Stimulated activated CD4-positive, alpha-beta T cell treated with anti-CD3 and anti-CD28 coated beads, Interleukin-4, amount 100 ng/mL, for 4 hours (primary cell): Measurements from ENCODE around the gene EHMT2.
"Not testable (repeated sequence)": the region's sequence is repeated elsewhere in the genome, so short reads cannot be mapped to it uniquely, and the experiment has no call there.

Source experiments
- DNase-seq, 2 experiments: peaks; one replicate each; pipeline ENCODE4 v3.0.0-alpha.2; 2020

The EHMT2 gene

DNA sequence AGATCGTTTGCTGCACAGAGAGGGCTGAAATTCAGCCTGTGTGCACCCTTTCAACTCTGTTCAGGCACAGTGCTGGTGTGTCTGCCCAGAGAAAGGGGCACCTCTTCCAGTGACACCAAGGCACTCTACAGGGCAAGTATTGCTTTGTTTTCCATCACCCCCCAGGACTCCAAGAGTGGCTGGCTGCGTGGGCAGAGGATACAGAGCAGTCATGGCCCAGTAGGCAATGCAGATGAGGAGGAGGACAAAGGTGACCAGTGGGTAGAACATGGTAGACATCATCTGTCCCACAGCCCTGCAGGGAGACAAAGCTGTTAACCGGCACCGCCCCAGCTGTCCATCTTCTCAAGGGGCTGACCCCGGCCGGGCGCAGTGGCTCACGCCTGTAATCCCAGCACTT lies 28.2 kb downstream of the EHMT2 start:
- DNase-seq, result no peak

DNA sequence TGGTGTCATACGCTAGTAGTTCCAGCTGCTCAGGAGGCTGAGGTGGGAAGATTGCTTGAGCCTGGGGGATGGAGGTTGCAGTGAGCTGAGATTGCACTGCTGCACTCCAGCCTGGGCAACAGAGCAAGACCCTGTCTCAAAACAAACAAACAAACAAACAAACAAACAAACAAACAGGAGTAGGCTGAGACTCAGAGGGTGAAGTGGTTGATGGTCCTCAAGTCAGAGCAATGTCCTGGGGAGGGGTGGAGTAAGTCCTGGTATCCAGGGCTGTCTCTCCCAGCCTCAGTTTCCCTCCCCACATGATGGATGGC lies 28.9 kb downstream of the EHMT2 start:
- DNase-seq, result not testable (repeated sequence)

DNA sequence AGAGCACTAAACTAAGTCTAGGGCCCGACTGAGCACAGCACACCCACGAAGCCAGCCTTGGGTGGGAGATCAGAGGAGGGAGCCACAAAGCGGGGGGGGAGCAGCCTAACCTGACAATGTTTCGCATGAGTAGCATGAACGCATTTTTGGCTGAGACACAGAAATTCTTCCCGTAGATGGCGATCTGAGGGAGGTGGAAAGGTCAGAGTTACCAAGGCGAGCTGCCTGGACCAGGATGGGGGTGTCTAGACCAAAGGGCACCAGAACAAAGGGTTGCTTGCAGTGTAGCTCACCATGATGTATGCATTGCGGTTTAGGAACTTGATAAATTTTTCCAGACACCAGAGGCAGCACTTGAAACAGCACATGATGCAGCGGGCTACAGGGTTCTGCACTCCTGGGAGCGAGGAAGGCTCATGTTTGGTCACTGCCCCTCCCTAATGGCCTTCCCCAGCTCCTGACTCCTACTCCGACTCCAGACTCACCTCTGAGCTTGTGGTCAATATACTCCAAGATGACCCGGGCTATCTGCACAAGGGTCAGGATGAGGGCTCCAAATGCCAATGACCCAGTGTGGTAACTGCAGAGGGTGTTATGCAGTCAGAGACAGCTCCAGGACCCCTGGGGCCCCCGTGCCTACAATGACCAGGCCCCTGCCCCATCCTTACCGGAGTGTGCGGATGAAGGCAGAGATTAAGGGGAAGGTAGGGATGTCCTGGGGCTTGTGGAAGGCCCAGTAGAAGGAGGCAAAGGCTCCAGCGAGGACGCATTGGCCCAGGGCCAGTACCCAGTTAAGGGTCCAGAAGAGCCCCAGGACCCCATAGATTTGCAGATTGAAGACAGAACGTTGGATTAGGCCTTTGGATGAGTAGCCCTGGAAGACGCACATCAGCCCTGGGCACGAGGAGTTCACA lies 32.0 kb downstream of the EHMT2 start:
- no peak for DNase-seq

DNA sequence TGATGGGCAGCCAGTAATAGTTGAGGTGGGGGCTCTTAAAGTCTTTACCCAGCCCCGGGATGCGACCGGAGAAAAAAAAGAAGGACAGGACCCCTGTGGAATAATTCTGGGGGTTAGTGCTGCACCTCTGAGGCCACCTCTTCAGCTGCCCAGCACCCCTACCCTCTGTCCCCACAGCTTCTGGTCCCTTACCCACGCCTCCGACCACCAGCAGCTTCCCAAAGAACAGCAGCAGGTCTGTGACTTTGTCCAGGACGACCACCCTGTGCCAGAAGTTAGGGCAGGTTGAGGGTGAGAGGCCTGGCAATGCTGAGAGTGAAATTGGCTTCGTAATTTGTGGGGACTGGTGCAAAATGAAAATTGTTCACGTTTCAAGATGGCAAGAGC lies 32.7 kb downstream of the EHMT2 start:
- DNase-seq, result no peak

DNA sequence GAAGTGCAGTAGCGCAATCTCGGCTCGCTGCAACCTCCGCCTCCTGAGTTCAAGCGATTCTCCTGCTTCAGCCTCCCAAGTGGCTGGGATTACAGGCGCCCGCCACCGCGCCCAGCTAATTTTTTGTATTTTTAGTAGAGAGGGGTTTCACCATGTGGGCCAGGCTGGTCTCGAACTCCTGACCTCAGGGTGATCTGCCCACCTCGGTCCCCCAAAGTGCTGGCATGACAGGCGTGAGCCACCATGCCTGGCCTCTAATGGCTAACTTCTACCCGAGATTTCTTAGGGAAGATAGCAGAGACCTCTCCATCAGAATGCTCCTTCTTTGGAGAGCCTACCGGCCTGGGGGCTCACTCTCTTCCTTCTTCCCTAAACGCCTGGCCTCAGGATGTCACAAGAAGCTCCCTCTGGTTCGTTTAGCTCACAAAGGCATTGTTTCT lies 33.4 kb downstream of the EHMT2 start:
- DNase-seq, result not testable (repeated sequence)

DNA sequence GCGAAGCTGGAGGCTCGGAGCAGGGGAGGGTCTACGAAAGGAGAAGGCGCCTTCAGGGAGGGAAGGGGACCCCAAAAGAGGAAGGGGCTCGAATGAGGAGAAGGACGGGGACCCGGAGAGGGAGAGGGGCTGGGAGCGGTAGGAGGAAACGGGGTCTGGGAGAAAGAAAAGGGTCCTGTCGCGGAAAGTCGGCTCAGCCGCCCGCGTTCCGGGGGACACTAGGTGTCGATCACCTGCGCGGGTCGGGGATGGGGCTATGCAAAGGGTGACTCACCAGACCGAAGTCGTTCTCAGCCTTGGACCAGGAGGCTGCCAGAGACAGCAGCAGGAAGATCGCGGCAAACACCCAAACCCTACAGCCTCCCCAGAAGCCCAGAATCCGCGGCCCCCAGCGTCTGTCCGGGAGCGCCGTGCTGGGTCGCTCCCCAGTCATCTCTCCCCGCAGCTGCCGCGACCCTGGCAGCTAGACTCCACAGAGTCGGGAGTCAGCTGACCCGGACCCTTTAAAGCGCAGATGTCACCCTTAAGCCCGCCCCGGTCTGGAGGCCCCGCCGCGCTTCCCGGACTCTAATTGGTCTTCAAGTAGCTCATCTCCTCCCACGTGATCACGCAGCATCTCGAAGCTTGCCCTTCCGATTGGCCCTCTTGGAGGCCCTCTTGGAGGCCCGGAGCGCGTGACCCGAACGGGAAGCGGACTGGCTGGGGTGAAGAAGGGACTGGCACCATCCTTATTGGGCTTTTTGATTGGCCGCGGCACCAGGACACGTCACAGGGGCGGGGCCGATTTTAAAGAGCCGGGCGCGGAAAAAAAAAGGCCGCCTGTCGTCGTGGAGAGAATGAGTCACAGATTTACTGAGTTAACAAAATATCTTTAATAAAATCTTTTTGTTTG lies 34.9 kb downstream of the EHMT2 start, which contains the start of gene NEU1:
Gene NEU1 (minus strand): TSS at position 478 of the 892 bp plus-strand sequence. CDS start 45 bp downstream, at position 433.
- DNase-seq, result peak; percentile 96 to 100

DNA sequence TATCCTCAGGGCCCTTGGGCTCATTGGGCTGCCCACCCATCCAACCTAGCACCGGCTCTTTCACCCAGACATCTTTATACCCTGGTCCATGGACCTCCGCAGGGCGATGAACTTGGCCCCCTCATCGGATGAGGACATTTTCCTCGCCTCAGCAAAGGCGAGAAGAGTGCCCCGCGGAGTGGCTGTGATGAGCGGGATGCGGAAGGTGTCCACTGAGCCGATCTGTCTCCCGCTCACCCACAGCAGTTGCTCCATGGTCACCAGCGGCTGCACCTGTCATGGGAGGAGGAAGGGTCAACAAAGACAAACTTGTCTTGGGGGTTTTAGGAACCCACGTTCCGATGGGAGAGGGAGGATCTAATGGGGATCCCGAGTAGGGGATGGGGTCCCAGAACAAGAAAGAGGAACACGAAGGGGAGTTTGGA lies 35.6 kb downstream of the EHMT2 start:
- no peak for DNase-seq

DNA sequence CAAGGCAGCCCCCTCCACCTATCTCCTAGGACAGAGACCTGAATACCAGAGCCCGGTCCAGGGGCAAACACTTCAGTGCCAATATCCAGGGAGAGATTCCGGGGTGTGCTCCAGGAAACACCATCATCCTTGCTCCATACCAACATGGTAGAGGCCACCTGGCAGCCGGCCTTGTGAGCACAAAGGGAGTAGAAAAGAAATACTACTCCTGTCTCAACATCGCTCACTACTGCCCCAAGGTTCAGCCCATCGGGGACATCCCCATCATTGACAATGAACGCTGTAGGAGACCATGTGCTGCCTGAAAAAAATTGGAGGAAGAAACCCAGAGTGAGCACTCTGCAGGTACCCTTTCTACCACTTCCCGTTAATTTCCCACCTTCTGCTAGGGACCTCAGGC lies 36.3 kb downstream of the EHMT2 start:
- DNase-seq, result no peak

DNA sequence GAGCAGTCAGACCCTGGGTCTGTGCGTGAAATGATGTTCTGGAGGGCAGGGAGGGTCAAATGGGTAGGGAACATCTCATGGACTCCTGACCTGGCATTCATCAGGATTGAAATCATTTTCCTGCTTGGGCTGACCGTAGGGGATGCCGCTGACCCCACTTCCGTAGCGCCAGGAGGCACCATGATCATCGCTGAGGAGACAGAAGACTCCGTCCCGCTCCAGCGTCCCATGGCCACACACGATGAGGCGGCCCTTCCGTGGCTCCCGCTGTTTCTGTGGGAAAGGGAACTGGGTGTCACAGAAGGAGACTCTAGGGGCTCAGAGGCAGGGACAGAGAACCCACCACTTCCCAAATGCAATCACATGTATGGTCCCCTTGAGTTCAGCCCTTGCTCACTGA lies 37.1 kb downstream of the EHMT2 start:
- no peak for DNase-seq

DNA sequence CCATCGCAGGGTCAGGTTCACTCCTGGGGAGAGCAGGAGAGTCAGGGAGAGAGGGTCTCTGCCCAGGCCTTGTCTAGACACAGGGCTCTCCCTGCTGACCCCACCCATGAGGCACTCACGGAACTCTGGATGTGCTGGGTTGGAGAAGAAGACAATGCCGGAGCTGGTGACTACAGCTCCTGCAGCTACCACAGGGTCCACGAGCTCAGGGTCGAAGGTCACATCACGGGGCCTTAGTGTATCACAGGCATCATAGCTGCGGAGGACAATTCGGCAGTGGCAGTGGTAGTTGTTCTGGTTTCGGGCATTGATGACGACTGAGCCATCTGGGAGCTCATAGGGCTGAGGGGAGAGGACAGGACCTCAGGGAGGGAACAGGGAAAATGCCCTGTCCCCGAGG lies 37.6 kb downstream of the EHMT2 start:
- DNase-seq, result no peak

DNA sequence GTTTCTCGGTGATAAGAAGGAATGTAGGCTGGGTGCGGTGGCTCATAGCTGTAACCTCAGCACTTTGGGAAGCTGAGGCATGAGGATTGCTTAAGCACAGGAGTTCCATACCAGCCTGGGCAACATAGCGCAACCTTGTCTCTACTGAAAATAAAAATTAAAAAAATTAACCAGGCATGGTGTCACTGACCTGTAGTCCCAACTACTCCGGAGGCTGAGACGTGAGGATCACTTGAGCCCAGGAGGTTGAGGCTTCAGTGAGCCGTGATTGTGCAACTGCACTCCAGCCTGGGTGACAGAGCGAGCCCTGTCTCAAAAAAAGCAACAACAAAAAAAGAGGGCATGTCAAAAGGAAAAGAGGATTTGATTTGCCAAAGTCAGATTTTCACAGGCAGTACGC lies 38.8 kb downstream of the EHMT2 start:
- no peak for DNase-seq

DNA sequence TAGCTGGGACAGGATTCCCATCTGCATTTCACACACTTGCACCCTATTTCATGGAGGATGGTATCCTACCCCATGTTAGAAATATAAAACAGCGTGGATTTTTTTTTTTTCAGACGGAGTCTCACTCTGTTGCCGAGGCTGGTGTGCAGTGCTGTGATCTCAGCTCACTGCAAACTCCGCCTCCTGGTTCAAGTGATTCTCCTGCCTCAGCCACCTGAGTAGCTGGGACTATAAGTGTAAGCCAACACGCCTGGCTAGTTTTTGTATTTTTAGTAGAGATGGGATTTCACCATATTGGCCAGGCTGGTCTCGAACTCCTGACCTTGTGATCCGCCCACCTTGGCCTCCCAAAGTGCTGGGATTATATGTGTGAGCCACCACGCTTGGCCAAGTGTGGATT lies 39.7 kb downstream of the EHMT2 start:
- DNase-seq, result not testable (repeated sequence)

DNA sequence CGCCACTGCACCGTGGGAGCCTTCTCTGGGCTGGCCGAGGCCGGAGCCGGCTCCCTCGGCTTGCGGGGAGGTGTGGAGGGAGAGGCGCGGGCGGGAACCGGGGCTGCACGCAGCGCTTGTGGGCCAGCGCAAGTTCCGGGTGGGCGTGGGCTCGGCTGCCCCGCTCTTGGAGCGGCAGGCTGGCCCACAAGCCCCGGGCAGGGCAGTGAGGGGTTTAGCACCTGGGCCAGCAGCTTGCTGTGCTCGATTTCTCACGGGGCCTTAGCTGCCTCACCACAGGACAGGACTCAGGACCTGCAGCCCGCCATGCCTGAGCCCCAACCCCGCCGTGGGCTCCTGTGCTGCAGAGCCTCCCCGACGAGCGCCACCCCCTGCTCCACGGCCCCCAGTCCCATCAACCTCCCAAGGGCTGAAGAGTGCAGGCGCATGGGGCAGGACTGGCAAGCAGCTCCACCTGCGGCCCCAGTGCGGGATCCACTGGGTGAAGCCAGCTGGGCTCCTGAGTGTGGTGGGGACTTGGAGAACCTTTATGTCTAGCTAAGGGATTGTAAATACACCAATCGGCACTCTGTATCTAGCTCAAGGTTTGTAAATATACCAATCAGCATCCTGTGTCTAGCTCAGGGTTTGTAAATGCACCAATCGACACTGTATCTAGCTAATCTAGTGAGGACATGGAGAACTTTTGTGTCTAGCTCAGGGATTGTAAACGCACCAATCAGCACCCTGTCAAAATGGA lies 45.3 kb downstream of the EHMT2 start:
- not testable (repeated sequence) for DNase-seq

DNA sequence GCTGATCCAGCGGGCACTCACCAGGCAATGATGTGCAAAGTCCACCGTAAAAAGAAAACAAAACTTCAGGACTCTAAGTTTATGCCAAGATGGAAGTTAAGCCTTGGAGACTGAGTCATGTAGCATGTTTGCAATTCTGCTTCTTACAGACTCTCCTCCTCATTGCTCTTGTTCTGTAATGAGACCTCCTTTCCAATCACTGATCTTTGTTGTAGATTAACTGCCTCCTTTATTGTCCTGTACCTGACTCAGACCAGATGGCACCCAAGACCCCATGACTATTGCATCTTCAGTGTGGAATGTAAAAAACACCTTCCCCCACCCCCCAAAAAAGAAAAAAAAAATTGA lies 46.0 kb downstream of the EHMT2 start:
- no peak for DNase-seq

DNA sequence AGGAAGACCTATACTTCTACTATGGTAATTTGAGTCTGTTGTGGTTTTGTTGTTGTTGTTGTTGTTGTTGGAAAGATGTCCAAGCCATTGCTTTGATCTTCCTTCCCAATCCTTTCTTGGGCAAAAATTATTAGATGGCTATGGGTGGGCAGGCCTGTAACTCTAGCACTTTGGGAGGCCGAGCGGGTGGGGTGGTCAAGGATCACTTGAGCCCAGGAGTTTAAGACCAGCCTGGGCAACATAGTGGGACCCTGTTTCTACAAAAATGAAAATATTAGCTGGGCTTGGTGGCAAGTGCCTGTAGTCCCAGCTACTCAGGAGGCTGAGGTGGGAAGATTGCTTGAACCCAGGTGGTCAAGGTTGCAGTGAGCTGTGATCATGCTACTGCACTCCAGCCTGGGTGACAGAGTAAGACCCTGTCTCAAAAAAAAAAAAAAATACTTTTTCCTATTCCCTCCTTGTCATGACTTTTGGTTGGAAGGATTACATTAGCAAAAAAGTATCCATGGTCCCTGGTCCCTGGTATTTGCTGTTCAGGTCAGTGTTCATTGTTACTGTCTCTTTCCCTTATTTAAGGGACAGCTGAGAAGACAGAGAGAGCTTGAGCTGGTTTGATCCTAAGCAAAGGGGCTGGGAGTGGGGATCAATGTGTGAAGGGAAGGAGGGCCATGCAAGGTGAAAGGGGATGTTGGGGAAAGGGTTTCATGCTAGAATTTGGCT lies 46.6 kb downstream of the EHMT2 start:
- DNase-seq, result no peak

DNA sequence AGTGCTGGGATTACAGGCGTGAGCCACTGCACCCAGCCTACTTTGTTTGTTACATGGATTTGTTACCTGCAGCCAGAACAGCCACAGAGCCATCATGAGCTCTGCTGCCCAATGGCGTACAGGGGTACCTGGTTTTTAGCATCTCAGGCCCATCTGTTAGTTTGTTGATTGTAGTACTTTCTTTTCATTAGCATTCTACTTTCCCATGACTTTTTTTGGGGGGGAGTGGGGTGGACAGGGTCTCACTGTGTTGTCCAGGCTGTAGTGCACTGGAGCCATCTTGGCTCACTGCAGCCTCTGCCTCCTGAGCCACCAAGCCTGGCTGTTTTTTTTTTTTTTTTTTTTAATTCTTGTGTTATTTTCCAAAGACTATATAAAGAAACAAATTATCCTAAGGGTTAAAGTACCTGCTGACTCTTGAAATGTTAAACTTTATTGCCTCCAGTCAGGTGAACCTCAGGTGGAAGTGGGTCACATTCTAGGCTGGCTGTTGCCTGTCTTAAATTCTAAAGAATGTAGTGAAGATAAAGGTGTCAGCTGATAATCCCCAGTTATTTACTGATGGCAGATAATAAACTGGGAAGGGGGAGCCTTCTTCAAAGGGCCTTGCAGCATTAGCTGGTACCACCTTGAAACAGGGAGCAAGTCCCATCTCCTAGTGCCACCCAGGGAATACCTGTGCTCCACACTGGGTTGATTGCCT lies 50.1 kb downstream of the EHMT2 start:
- no peak for DNase-seq

DNA sequence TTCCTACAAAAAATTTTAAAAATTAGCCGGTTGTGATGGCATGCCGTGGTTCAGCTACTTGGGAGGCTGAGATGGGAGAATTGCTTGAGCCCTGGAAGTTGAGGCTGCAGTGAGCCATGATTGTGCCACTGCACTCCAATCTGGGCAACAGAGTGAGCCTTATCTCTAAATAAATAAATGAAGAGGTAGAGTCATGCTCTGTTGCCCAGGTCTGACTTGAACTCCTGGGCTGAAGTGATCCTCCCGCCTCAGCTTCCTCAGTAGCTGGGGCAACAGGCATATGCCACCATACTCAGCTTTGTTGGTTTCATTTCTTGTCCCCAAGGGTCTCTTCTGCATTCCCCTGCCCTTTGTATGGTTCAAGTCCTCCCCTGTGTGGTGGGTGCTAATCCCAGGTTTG lies 53.0 kb downstream of the EHMT2 start:
- DNase-seq, result no peak

DNA sequence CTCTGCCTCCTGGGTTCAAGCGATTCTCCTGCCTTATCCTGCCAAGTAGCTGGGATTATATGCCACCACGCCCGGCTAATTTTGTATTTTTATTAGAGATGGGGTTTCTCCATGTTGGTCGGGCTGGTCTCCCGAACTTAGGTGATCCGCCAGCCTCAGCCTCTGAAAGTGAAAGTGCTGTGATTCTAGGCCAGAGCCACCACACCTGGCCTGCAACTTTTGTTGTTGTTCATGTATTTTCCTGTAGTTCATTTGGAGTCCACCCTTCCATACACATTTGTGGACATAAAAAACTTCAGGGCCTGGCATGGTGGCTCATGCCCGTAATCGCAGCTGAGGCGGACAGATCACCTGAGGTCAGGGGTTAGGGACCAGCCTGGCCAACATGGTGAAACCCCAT lies 55.4 kb downstream of the EHMT2 start:
- DNase-seq, result no peak

DNA sequence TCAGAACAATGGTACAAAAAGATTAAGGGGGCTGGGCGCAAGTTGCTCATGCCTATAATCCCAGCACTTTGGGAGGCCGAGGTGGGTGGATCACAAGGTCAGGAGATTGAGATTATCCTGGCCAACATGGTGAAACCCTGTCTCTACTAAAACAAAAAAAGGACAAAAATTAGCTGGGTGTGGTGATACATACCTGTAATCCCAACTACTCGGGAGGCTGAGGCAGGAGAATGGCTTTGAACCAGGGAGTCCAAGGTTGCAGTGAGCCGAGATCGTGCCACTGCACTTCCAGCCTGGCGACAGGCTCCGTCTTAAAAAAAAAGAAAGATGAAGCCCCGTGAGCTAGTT lies 57.7 kb downstream of the EHMT2 start:
- not testable (repeated sequence) for DNase-seq

DNA sequence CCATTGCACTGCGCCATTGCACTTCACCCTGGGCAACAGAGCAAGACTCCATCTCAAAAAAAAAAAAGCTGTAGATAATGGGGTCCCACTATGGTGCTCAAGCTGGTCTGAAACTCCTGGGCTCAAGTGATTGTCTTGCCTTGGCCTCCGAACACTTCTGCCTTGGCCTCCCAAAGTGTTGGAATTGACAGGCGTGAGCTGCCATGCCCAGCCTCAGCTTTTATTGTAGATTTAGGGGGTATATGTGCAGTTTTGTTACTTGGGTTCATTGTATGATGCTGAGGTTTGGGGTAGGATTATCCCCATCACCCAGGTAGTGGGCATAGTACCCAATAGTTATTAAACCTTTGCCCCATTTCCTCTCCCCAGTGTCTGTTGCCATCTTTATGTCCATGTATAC lies 58.5 kb downstream of the EHMT2 start:
- no peak for DNase-seq

DNA sequence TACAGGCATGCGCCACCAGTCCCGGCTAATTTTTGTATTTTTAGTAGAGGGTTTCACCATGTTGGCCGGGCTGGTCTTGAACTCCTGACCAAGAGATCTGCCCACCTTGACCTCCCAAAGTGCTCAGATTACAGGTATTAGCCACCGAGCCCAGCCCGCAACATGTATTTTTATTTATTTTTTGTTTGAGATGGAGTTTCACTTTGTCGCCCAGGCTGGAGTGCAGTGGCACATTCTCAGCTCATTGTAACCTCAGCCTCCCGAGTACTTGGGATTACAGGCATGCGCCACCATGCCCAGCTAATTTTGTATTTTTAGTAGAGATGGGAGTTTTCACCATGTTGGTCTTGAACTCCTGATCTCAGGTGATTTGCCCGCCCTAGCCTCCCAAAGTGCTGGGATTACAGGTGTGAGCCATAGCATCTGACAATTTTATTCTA lies 59.4 kb downstream of the EHMT2 start:
- DNase-seq, result not testable (repeated sequence)
